DND-41 (cell line): ENCODE results near the gene PNLDC1.

ENCODE experiments used
- ATAC-seq: fragments of 200-7000 bp; cut with Tn5 transposase; 3 replicates; pipeline ENCODE4 v1.9.1; 2021; ENCODE audit warnings: low read depth; ENCODE audit not compliant: insufficient read depth
- DNase-seq: peaks from one replicate; pipeline ENCODE4 v3.0.0-alpha.2; 2020
- H2AFZ ChIP-seq: 2 replicates; pipeline ENCODE4 v1.6.0; 2012; ENCODE audit warnings: low read depth, low read length
- H3K27ac ChIP-seq: 2 replicates; pipeline ENCODE4 v1.5.1; 2012; ENCODE audit warnings: low read length, inconsistent platforms
- H3K27me3 ChIP-seq: fragments of 200-600 bp; sonication (generic); 2 replicates; pipeline ENCODE4 v1.6.0; 2012; ENCODE audit warnings: low read length, mild to moderate bottlenecking, inconsistent platforms; ENCODE audit not compliant: insufficient read depth, poor library complexity
- H3K36me3 ChIP-seq: 2 replicates; pipeline ENCODE4 v1.5.1; 2012; ENCODE audit warnings: low read length, inconsistent platforms; ENCODE audit not compliant: insufficient read depth
- H3K4me1 ChIP-seq: 2 replicates; pipeline ENCODE4 v1.5.1; 2012; ENCODE audit warnings: mild to moderate bottlenecking, low read length; ENCODE audit not compliant: insufficient read depth
- H3K4me2 ChIP-seq: 2 replicates; pipeline ENCODE4 v1.6.0; 2012; ENCODE audit warnings: mild to moderate bottlenecking, moderate library complexity, low read length, inconsistent platforms; ENCODE audit not compliant: insufficient read depth
- H3K4me3 ChIP-seq, 2 experiments: fragments of 200-600 bp in 1 of 2; shearing (Covaris generic) in 1 of 2; 2 replicates each; pipeline ENCODE4 v1.5.1; 2012 to 2016; ENCODE audit warnings: inconsistent platforms in 2 of 2, low read length in 2 of 2, mild to moderate bottlenecking in 2 of 2, low read depth in 1 of 2, moderate library complexity in 1 of 2
- H3K79me2 ChIP-seq: 2 replicates; pipeline ENCODE4 v1.6.0; 2012; ENCODE audit warnings: low read length, inconsistent platforms; ENCODE audit not compliant: insufficient read depth
- H3K9ac ChIP-seq: 2 replicates; pipeline ENCODE4 v1.6.0; 2012; ENCODE audit warnings: low read depth, mild to moderate bottlenecking, inconsistent platforms, low read length, moderate library complexity
- H3K9me3 ChIP-seq: 2 replicates; pipeline ENCODE4 v1.5.1; 2012; ENCODE audit warnings: low read length, moderate library complexity, mild to moderate bottlenecking, inconsistent platforms; ENCODE audit not compliant: insufficient read depth, severe bottlenecking
- H4K20me1 ChIP-seq: 2 replicates; pipeline ENCODE4 v1.6.0; 2012; ENCODE audit warnings: low read length; ENCODE audit not compliant: insufficient read depth
- EZH2 ChIP-seq: IDR thresholded peaks from 3 replicates; pipeline ENCODE4 v1.6.1; 2012; ENCODE audit warnings: borderline replicate concordance, low read depth, mild to moderate bottlenecking, moderate library complexity, low read length, inconsistent platforms; ENCODE audit not compliant: severe bottlenecking
- TF ChIP-seq, protein P1 (sequence below): IDR thresholded peaks from 2 replicates; pipeline ENCODE4 v1.5.1; 2012; ENCODE audit warnings: borderline replicate concordance, low read length, moderate library complexity, mild to moderate bottlenecking; ENCODE audit not compliant: poor library complexity, severe bottlenecking; ENCODE audit errors: extremely low read depth

Gene PNLDC1

DNA sequence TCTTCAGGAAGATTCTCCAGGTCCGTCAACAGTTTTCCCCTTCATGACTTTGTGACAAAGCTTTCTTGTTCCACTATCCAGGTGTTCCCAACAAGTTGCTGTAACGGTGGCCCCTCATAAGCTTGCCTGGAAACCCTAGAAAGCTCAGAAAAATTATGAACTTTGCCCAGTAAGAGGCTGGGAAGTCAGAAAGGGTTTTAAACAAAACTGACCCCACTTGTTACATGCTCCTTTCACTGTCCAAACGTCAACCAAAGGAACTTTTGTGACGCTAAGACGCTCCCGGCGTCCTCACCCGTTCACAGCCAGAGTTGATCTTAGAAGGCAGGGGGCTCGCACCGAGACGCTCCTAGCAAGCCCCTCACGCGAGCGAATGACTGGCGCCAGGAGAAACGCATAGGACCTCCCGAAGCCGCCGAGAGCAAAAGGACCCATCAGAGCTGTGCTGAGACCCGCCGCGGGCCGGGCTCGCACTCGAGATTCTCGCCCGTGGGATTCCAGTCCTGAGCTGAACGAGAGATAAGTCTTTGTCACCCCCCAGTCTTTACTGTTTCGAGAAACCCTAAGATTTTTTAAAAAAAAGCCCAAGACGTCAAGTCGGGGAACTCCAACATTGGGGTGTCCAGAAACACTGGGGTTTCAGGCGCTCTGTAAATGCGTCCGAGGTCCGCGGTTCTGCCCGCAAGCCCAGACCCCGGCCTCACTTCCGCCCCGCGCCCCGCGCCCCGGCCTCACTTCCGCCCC lies 38.8 kb upstream of the PNLDC1 start:
- no peaks in the 10 kb centered on the region for H4K20me1 ChIP-seq
- H3K4me2 ChIP-seq, result peak overlapping the region; percentile 96
- H3K9me3 ChIP-seq, result no peaks in the 10 kb centered on the region
- peak overlapping the region; percentile 88 for H3K9ac ChIP-seq
- peak overlapping the region; percentile 85 for H2AFZ ChIP-seq
- peaks cover 40% of the 10 kb centered on the region for H3K4me1 ChIP-seq
- peak; percentile 53 for DNase-seq
- peak overlapping the region; percentile 51 to 77 for H3K4me3 ChIP-seq
- TF ChIP-seq EZH2, result no peak
- TF ChIP-seq, protein P1, sequence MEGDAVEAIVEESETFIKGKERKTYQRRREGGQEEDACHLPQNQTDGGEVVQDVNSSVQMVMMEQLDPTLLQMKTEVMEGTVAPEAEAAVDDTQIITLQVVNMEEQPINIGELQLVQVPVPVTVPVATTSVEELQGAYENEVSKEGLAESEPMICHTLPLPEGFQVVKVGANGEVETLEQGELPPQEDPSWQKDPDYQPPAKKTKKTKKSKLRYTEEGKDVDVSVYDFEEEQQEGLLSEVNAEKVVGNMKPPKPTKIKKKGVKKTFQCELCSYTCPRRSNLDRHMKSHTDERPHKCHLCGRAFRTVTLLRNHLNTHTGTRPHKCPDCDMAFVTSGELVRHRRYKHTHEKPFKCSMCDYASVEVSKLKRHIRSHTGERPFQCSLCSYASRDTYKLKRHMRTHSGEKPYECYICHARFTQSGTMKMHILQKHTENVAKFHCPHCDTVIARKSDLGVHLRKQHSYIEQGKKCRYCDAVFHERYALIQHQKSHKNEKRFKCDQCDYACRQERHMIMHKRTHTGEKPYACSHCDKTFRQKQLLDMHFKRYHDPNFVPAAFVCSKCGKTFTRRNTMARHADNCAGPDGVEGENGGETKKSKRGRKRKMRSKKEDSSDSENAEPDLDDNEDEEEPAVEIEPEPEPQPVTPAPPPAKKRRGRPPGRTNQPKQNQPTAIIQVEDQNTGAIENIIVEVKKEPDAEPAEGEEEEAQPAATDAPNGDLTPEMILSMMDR, result no peak
- H3K27me3 ChIP-seq, result no peaks in the 10 kb centered on the region
- H3K27ac ChIP-seq, result peak overlapping the region; percentile 82
- peaks cover 59% of the 10 kb centered on the region for H3K36me3 ChIP-seq
- peaks cover 46% of the 10 kb centered on the region for H3K79me2 ChIP-seq
- peak; percentile 7 for ATAC-seq

DNA sequence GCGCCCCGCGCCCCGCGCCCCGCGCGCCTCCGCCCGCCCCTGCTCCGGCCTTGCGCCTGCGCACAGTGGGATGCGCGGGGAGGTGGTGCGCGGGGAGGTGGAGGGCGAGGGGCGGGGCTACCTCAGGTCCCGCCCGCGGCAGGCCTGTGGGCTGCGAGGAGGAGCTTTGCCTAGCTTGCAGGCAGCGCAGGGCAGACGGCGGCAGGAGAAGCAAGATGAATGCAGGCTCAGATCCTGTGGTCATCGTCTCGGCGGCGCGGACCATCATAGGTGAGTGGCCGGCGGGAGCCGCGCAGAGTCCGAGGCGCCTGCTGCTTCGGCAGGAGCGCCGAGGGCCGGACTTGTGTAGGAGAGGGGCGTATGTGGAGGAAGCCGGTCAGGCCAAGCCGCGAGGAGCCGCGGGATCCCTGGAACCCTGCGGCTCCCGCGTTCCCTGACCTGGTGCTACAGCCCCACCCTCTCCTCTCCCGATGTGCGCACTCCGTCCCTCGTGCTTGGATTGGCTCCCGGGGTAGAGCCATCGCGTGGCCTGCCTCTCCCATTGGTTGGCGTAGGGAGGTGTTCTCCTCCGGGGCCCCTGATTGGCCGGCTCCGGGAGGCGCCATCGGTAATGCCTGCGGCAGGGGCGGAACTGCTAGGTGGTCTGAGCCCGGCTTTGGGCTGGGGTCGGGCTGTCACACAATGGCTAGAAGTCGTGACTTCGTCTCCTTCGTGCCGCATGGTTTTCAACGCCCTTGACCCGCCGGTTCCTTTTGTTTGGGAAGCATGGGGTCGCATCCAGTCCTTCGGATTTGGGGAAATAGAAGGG lies 38.0 kb upstream of the PNLDC1 start, which contains the start of gene ACAT2:
Gene ACAT2, plus strand, starts transcription at position 173 of the 808 bp plus-strand sequence. Its CDS starts 43 bp downstream, at position 216.
- Histone ChIP-seq H3K27ac (peak within 1 kb of the TSS; percentile 97), H3K79me2 (peaks cover 52% of the 10 kb centered on the region), H3K27me3 (no peaks in the 10 kb centered on the region), H3K36me3 (peaks cover 58% of the 10 kb centered on the region), H3K9me3 (no peaks in the 10 kb centered on the region), H3K4me2 (peak within 1 kb of the TSS; percentile 96), H3K4me3 (peak within 1 kb of the TSS; percentile 74 to 77), H2AFZ (peak within 1 kb of the TSS; percentile 93), H3K4me1 (peaks cover 43% of the 10 kb centered on the region), H4K20me1 (no peaks in the 10 kb centered on the region), H3K9ac (peak within 1 kb of the TSS; percentile 88)
- ATAC-seq (peak; percentile 96), DNase-seq (peak; percentile 96)
- TF ChIP-seq EZH2, result no peak
- TF ChIP-seq, protein P1, result no peak

DNA sequence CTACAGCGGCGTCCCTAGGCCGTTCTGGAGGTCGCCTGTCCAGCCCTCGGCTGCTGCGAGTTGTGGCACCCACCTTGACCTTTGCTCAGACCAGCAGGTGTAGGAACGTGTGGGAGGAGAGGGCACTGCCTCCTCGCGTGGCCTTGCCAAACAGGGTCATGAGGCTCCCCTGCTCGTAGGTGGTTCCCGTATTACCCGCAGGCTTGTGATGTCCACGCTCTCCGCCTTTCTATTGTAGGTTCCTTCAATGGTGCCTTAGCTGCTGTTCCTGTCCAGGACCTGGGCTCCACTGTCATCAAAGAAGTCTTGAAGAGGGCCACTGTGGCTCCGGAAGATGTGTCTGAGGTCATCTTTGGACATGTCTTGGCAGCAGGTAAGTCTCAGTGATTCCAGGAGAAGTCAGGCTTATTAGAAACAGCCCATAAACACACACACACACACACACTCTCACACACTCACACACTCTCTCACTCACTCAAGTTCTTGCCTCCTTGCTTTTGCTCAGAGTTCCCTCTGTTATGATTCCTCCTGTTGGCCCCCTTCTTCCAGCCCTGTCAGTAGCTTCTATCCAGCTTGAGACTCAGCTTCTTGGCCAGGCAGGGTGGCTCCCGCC lies 37.3 kb upstream of the PNLDC1 start:
- H2AFZ ChIP-seq, result peak overlapping the region; percentile 79
- ATAC-seq, result no peak

More for the DNA sequence above, 37.3 kb upstream of the PNLDC1 start:
- peak; percentile 24 for DNase-seq
- H3K79me2 ChIP-seq, result peaks cover 59% of the 10 kb centered on the region
- H3K27me3 ChIP-seq, result no peaks in the 10 kb centered on the region
- TF ChIP-seq, protein P1, result no peak
- TF ChIP-seq EZH2, result no peak
- H4K20me1 ChIP-seq, result peaks cover 3% of the 10 kb centered on the region; the same call in 1 of the 2 replicates
- peak overlapping the region; percentile 96 for H3K4me2 ChIP-seq
- peaks cover 58% of the 10 kb centered on the region for H3K36me3 ChIP-seq
- H3K27ac ChIP-seq, result peak overlapping the region; percentile 97
- peak overlapping the region; percentile 74 to 77 for H3K4me3 ChIP-seq
- peak overlapping the region; percentile 88 for H3K9ac ChIP-seq
- peaks cover 43% of the 10 kb centered on the region for H3K4me1 ChIP-seq
- H3K9me3 ChIP-seq, result no peaks in the 10 kb centered on the region
